Measurements from ENCODE around the gene GLMN. TPM values are rescaled to one million over a fixed set of nuclear protein-coding genes. Genes with fewer than 3 reads are reported as not detected.

The GLMN gene
- total RNA-seq, 2 donors from 2014 or later, result 5.4 to 6.3 TPM

GRCh38 chr1:92333668-92334067, 34.9 kb upstream of the GLMN start:
- TF ChIP-seq CTCF (IDR thresholded peaks at IDR 0.05), result no peak
- no peak overlapping the region for H3K4me3 ChIP-seq
- H3K4me1 ChIP-seq, result no peaks in the 10 kb centered on the region
- H3K9ac ChIP-seq (ENCODE audit: low read depth in 2 of 2, low read length in 2 of 2), result no peak overlapping the region
- intact Hi-C loops (cut with DNase I), result no loop called here
- no peak for DNase-seq
- H3K9me3 ChIP-seq, result no peaks in the 10 kb centered on the region
- H3K27me3 ChIP-seq, result no peaks in the 10 kb centered on the region
- no peak overlapping the region for H3K27ac ChIP-seq
- H3K36me3 ChIP-seq, result no peaks in the 10 kb centered on the region

- H3K9ac ChIP-seq (ENCODE audit: low read depth in 2 of 2, low read length in 2 of 2), result no peak overlapping the region
- H3K9me3 ChIP-seq, result no peaks in the 10 kb centered on the region
- H3K27ac ChIP-seq, result no peak overlapping the region
- H3K4me3 ChIP-seq, result no peak overlapping the region
- no peaks in the 10 kb centered on the region for H3K36me3 ChIP-seq
- no peaks in the 10 kb centered on the region for H3K27me3 ChIP-seq
- intact Hi-C loops (cut with DNase I), result loop anchor here (5.0 kb wide), 1 partner anchor 147 kb away; no protein-coding TSS in a partner anchor
- H3K4me1 ChIP-seq, result no peaks in the 10 kb centered on the region
- no peak for DNase-seq
- no peak for TF ChIP-seq CTCF (IDR thresholded peaks at IDR 0.05)
These were observed 30.8 kb upstream of the GLMN start for GRCh38 chr1:92329347-92330129.

GRCh38 chr1:92327794-92328193, 29.0 kb upstream of the GLMN start:
- Histone ChIP-seq H3K36me3 (no peaks in the 10 kb centered on the region), H3K9me3 (no peaks in the 10 kb centered on the region), H3K27me3 (no peaks in the 10 kb centered on the region), H3K4me1 (no peaks in the 10 kb centered on the region), H3K27ac (no peak overlapping the region), H3K9ac (ENCODE audit: low read depth in 2 of 2, low read length in 2 of 2) (no peak overlapping the region), H3K4me3 (no peak overlapping the region)
- intact Hi-C loops (cut with DNase I), result loop anchor here (5.0 kb wide), 1 partner anchor 145 kb away; no protein-coding TSS in a partner anchor
- no peak for TF ChIP-seq CTCF (IDR thresholded peaks at IDR 0.05)
- DNase-seq, result no peak

- Histone ChIP-seq H3K27me3 (no peaks in the 10 kb centered on the region), H3K27ac (no peak overlapping the region), H3K9ac (ENCODE audit: low read depth in 2 of 2, low read length in 2 of 2) (no peak overlapping the region), H3K4me1 (no peaks in the 10 kb centered on the region), H3K36me3 (no peaks in the 10 kb centered on the region), H3K9me3 (no peaks in the 10 kb centered on the region), H3K4me3 (no peak overlapping the region)
- intact Hi-C loops (cut with DNase I), result loop anchor here (5.0 kb wide), 1 partner anchor 144 kb away; no protein-coding TSS in a partner anchor
- no peak for TF ChIP-seq CTCF (IDR thresholded peaks at IDR 0.05)
- no peak for DNase-seq
These were observed 27.9 kb upstream of the GLMN start for GRCh38 chr1:92326681-92327080.

GRCh38 chr1:92324784-92325183, 26.0 kb upstream of the GLMN start:
- no peaks in the 10 kb centered on the region for H3K27me3 ChIP-seq
- no peak for DNase-seq
- intact Hi-C loops (cut with DNase I), result loop anchor here (5.0 kb wide), 1 partner anchor 142 kb away; no protein-coding TSS in a partner anchor
- H3K9ac ChIP-seq (ENCODE audit: low read depth in 2 of 2, low read length in 2 of 2), result no peak overlapping the region
- TF ChIP-seq CTCF (IDR thresholded peaks at IDR 0.05), result no peak
- no peak overlapping the region for H3K27ac ChIP-seq
- H3K9me3 ChIP-seq, result no peaks in the 10 kb centered on the region
- no peaks in the 10 kb centered on the region for H3K4me1 ChIP-seq
- H3K36me3 ChIP-seq, result no peaks in the 10 kb centered on the region
- H3K4me3 ChIP-seq, result no peak overlapping the region

Data from colonic mucosa (tissue), 4 donors.